ENCODE data around the gene IFT122.

The IFT122 gene

GRCh38 chr3:129547241-129547640, 107.2 kb downstream of the IFT122 start:
- H3K27ac ChIP-seq, result no peak overlapping the region
- TF ChIP-seq, protein P1, sequence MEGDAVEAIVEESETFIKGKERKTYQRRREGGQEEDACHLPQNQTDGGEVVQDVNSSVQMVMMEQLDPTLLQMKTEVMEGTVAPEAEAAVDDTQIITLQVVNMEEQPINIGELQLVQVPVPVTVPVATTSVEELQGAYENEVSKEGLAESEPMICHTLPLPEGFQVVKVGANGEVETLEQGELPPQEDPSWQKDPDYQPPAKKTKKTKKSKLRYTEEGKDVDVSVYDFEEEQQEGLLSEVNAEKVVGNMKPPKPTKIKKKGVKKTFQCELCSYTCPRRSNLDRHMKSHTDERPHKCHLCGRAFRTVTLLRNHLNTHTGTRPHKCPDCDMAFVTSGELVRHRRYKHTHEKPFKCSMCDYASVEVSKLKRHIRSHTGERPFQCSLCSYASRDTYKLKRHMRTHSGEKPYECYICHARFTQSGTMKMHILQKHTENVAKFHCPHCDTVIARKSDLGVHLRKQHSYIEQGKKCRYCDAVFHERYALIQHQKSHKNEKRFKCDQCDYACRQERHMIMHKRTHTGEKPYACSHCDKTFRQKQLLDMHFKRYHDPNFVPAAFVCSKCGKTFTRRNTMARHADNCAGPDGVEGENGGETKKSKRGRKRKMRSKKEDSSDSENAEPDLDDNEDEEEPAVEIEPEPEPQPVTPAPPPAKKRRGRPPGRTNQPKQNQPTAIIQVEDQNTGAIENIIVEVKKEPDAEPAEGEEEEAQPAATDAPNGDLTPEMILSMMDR (conservative IDR thresholded peaks at IDR 0.05), result no peak

DNA sequence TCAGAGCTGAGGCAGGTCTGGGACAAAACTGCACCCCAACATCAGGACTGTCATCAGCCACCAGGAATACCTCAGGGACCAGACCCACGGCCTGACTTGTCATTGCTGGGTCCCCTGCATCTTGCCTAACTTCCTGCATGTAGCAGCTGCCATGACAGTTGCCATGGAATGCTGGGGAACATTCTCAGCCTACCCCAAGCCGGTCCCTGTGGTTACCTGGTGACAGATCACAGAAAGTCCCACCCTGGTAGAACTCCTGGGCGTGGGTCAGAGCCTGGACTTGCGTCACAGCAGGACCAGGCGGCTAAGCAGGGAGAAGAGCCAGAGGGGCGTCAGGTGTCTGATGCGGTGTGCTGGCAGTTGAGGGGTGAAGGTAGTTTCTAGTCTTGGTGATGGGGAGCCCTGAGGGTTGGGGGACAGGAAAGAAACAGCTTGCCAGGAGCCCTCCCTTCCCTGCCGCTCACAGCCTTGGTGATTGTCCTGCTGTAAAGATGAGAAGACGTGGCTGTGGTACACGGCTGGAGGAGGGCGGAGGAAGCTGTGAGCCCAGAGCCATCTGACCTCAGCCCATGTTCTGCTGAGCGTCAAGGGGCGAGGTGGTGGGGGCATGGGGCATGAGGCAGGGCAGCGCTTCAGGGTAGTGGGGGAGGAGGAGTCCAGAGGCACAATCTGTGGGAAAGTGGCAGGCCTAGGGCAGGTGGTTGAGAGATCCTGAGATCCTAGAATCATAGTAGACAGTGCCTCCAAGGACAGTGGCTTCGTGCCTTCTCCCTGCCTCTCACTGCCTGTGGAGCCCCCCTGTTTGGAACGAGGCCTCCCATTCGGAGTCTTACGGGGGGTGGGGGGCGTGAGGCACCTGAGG, 108.3 kb downstream of the IFT122 start:
- TF ChIP-seq, protein P1 (conservative IDR thresholded peaks at IDR 0.05), result no peak
- H3K27ac ChIP-seq, result no peak overlapping the region

GRCh38 chr3:129549006-129549800, 109.2 kb downstream of the IFT122 start:
- H3K27ac ChIP-seq, result no peak overlapping the region
- TF ChIP-seq, protein P1 (conservative IDR thresholded peaks at IDR 0.05), result no peak

DNA sequence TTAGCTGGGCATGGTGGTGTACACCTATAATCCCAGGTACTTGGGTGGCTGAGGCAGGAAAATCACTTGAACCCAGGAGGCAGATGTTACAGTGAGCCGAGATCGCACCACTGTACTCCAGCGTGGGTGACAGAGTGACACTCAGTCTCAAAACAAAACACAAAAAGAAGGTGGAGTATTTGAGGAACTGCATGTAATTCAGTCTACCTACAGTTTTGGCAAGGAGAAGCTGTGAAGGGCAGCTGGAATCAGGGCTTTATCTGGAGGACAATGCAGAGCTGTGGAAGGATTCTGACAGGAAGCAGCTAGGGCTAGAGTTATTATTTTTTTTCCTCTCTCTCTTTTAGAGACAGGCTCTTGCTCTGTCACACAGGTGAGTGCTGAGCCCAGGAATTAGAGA, 109.8 kb downstream of the IFT122 start:
- TF ChIP-seq, protein P1 (conservative IDR thresholded peaks at IDR 0.05), result no peak

GRCh38 chr3:129552287-129553050, 112.4 kb downstream of the IFT122 start:
- H3K27ac ChIP-seq, result no peak overlapping the region
- TF ChIP-seq, protein P1 (conservative IDR thresholded peaks at IDR 0.05), result no peak

More for the DNA sequence above, 109.8 kb downstream of the IFT122 start:
- no peak overlapping the region for H3K27ac ChIP-seq

DNA sequence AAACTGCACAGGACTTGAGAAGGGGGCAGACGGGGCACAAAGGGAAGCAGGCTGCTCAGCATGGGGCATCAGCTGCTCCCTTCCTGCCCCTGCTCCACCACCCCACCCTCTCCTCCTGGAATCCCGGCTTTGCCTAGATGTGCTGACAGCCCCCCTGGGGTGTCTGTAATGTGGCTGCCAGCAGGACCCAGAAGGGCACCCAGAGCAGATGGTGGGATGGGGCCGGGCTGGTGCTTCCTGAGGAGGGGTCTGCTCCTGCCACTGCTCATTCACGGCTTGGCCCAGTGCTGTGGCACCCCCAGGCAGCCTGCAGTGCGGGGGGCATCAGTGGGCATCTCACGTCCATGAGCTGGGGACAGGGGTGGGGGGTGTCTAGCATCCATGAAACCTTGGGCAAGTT, 113.1 kb downstream of the IFT122 start:
- TF ChIP-seq, protein P1 (conservative IDR thresholded peaks at IDR 0.05), result no peak
- no peak overlapping the region for H3K27ac ChIP-seq

DNA sequence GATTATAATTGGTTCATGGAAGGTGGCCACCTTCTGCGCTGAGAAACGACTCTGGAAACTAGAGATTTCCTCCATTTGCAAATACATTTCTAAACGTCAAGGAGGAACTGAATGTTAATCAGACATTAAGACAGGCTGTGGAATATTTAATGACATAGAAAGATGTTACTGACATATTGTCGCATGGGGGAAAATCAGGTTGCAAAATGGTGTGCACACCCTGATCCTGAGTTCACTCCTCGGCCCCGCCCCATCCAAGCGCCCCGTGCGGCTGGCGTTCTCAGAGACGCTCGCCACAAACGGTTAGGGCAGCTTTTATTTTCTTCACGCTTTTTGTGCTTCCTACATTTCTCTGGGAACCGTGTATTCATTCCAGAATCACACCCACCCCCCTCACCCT, 113.7 kb downstream of the IFT122 start:
- H3K27ac ChIP-seq, result no peak overlapping the region
- TF ChIP-seq, protein P1 (conservative IDR thresholded peaks at IDR 0.05), result no peak

Data from VCaP (cell line).